GM12878 (cell line): ENCODE measurements around the gene PMF1. TPM values are rescaled to one million over a fixed set of nuclear protein-coding genes. Genes with fewer than 3 reads are reported as not detected.

Experiments used
- BHLHE40 ChIP-seq, 2 experiments: fragments of 450-650 bp in 1 of 2; IDR thresholded peaks; 2 replicates each; pipeline ENCODE4 v1.6.1; 2011 to 2017; ENCODE audit warnings: low read depth in 2 of 2, borderline replicate concordance in 1 of 2, improper control_type of control experiment in 1 of 2, low read length in 1 of 2, mild to moderate bottlenecking in 1 of 2
- ETV6 ChIP-seq, 2 experiments: fragments of 450-650 bp in 1 of 2; IDR thresholded peaks in 1 of 2; conservative IDR thresholded peaks in 1 of 2; 2 replicates each; pipeline ENCODE4 v1.6.1; 2014; ENCODE audit warnings: antibody characterized with exemption in 1 of 2, borderline replicate concordance in 1 of 2, low read depth in 1 of 2, mild to moderate bottlenecking in 1 of 2, moderate library complexity in 1 of 2
- KLF5 ChIP-seq: fragments of 450-650 bp; IDR thresholded peaks from 2 replicates; pipeline ENCODE4 v1.6.1; 2014; ENCODE audit warnings: mild to moderate bottlenecking; ENCODE audit not compliant: partially characterized antibody
- LARP7 ChIP-seq: fragments of 450-650 bp; IDR thresholded peaks from 2 replicates; pipeline ENCODE4 v1.6.1; 2017; ENCODE audit warnings: mild to moderate bottlenecking
- MEF2B ChIP-seq: fragments of 450-650 bp; IDR thresholded peaks from 2 replicates; pipeline ENCODE4 v1.6.1; 2018; ENCODE audit warnings: mild to moderate bottlenecking, moderate library complexity; ENCODE audit not compliant: partially characterized antibody, poor library complexity, severe bottlenecking
- POLR2AphosphoS2 ChIP-seq: IDR thresholded peaks from 2 replicates; pipeline ENCODE4 v1.6.1; 2011; ENCODE audit warnings: low read depth, mild to moderate bottlenecking, low read length, improper control_type of control experiment, moderate library complexity
- SREBF1 ChIP-seq: IDR thresholded peaks from 2 replicates; pipeline ENCODE4 v1.6.1; 2012; ENCODE audit warnings: mild to moderate bottlenecking, low read length
- TARDBP ChIP-seq: IDR thresholded peaks from 2 replicates; pipeline ENCODE4 v1.6.1; 2016; ENCODE audit warnings: borderline replicate concordance
- ZNF384 ChIP-seq: IDR thresholded peaks from 2 replicates; pipeline ENCODE4 v1.6.1; 2012; ENCODE audit warnings: low read depth, mild to moderate bottlenecking, low read length, improper control_type of control experiment, borderline replicate concordance
- polyA plus RNA-seq, 11 experiments: library from polyadenylated mRNA; depleted of rRNA in 4 of 11; unstranded in 6 of 11; stranded (reverse) in 5 of 11; fragments of >200 nt; fragmentation: Nextera tagmentation in 4 of 11; fragmentation: Illumina TruSeq in 1 of 11; extraction: Ambion mirVana in 4 of 11; extraction: Trizol in 1 of 11; gene quantifications; 1 replicate in 1 of 11; 2 replicates in 10 of 11; pipeline versions ENCODE4 v1.2.1 to v1.2.3, GENCODE V29; 2011 to 2016; ENCODE audit warnings: inconsistent platforms in 2 of 11, missing spikeins in 2 of 11, low read depth in 1 of 11
- total RNA-seq, 4 experiments: library from RNA; depleted of rRNA in 3 of 4; stranded (reverse); fragments of >200 nt in 3 of 4; fragmentation: Illumina TruSeq in 1 of 4; extraction: Trizol in 1 of 4; gene quantifications; 2 replicates each; pipeline versions ENCODE4 v1.2.1 to v1.2.3, GENCODE V29; 2013 to 2021
- TF ChIP-seq, protein P1 (sequence below): fragments of 450-650 bp; formaldehyde crosslinking; IDR thresholded peaks from 2 replicates; pipeline ENCODE4 v1.4.0; 2020; ENCODE audit warnings: mild to moderate bottlenecking, moderate library complexity
- TF ChIP-seq, protein P2 (sequence below): fragments of 450-650 bp; IDR thresholded peaks from 2 replicates; pipeline ENCODE4 v1.6.1; 2017; ENCODE audit warnings: low read depth, mild to moderate bottlenecking, moderate library complexity
- TF ChIP-seq, protein P3 (sequence below): fragments of 450-650 bp; formaldehyde crosslinking; IDR thresholded peaks from 2 replicates; pipeline ENCODE4 v1.4.0; 2022; ENCODE audit warnings: mild to moderate bottlenecking, moderate library complexity
- TF ChIP-seq, protein P4 (sequence below): IDR thresholded peaks from 2 replicates; pipeline ENCODE4 v1.6.1; 2012; ENCODE audit warnings: improper control_type of control experiment, low read depth, low read length; ENCODE audit not compliant: insufficient replicate concordance

Gene PMF1
- total and polyA plus RNA-seq, 10 of the 15 experiments (the other 5 are each of a cell fraction or from before 2014, with no cell fraction given): 6.7 to 105 (median 67.3) TPM

DNA sequence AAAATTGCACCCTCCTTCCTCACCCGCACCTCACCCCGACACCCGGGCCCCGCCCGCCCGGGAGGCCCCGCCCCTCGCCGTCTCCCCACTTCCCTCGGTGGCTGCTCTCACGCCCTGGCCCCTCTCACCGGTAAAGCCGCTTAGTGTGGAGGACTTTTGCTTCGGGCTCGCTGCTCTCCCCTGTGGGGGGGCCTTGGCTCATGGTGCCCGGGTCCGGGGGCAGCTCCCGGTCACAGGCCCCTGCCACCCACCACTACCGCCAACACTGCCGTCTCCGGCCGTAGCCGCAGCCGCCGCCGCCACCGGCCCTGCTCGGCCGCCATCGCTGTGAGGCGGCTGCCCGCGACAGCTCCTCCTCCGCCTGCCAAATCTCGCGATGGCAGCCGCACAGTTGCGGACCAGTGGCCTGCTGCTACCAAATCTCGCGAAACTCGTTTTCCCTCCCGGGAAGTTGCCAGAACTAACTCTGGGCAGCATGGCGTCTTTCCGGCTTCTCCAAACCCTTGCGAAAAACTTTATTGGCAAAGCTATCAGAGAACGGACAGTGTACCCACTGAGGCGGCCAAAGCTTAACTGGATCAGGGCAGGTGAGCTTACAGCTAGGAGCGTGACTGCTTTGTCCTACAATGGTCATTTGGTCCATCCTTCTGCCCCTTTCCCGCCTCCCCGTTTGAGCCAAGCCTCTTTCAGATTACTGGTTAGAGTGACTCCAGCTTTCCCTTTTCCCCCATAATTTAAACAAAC lies 69.8 kb downstream of the PMF1 start, which contains the start of gene SMG5 (continued):
- TF ChIP-seq, protein P1, sequence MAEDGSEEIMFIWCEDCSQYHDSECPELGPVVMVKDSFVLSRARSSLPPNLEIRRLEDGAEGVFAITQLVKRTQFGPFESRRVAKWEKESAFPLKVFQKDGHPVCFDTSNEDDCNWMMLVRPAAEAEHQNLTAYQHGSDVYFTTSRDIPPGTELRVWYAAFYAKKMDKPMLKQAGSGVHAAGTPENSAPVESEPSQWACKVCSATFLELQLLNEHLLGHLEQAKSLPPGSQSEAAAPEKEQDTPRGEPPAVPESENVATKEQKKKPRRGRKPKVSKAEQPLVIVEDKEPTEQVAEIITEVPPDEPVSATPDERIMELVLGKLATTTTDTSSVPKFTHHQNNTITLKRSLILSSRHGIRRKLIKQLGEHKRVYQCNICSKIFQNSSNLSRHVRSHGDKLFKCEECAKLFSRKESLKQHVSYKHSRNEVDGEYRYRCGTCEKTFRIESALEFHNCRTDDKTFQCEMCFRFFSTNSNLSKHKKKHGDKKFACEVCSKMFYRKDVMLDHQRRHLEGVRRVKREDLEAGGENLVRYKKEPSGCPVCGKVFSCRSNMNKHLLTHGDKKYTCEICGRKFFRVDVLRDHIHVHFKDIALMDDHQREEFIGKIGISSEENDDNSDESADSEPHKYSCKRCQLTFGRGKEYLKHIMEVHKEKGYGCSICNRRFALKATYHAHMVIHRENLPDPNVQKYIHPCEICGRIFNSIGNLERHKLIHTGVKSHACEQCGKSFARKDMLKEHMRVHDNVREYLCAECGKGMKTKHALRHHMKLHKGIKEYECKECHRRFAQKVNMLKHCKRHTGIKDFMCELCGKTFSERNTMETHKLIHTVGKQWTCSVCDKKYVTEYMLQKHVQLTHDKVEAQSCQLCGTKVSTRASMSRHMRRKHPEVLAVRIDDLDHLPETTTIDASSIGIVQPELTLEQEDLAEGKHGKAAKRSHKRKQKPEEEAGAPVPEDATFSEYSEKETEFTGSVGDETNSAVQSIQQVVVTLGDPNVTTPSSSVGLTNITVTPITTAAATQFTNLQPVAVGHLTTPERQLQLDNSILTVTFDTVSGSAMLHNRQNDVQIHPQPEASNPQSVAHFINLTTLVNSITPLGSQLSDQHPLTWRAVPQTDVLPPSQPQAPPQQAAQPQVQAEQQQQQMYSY (CRISPR knock-in tag): no peak
- TF ChIP-seq ZNF384 (peak; percentile 57), LARP7 (peak; percentile 58), MEF2B (peak; percentile 10), SREBF1 (0 out of 2 replicates have a peak, but pooled peaks have one; percentile 13), POLR2AphosphoS2 (peak; percentile 90; the same call in 1 of the 2 replicates), KLF5 (peak; percentile 63), TARDBP (peak; percentile 100), ETV6 (conservative IDR thresholded peaks at IDR 0.05 in 1 of 2, IDR thresholded peaks at IDR 0.05 in 1 of 2; ENCODE audit: borderline replicate concordance in 1 of 2, low read depth in 1 of 2) (peak in 1 of 2 experiments; percentile 62; a peak in 1 of 4 replicates), BHLHE40 (IDR thresholded peaks at IDR 0.05; ENCODE audit: borderline replicate concordance in 1 of 2, low read depth in 2 of 2, low read length in 1 of 2) (peak; percentile 22 to 61; a peak in 2 of 4 replicates)
- TF ChIP-seq, protein P2, sequence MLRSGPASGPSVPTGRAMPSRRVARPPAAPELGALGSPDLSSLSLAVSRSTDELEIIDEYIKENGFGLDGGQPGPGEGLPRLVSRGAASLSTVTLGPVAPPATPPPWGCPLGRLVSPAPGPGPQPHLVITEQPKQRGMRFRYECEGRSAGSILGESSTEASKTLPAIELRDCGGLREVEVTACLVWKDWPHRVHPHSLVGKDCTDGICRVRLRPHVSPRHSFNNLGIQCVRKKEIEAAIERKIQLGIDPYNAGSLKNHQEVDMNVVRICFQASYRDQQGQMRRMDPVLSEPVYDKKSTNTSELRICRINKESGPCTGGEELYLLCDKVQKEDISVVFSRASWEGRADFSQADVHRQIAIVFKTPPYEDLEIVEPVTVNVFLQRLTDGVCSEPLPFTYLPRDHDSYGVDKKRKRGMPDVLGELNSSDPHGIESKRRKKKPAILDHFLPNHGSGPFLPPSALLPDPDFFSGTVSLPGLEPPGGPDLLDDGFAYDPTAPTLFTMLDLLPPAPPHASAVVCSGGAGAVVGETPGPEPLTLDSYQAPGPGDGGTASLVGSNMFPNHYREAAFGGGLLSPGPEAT: peak; percentile 74
- TF ChIP-seq, protein P3, sequence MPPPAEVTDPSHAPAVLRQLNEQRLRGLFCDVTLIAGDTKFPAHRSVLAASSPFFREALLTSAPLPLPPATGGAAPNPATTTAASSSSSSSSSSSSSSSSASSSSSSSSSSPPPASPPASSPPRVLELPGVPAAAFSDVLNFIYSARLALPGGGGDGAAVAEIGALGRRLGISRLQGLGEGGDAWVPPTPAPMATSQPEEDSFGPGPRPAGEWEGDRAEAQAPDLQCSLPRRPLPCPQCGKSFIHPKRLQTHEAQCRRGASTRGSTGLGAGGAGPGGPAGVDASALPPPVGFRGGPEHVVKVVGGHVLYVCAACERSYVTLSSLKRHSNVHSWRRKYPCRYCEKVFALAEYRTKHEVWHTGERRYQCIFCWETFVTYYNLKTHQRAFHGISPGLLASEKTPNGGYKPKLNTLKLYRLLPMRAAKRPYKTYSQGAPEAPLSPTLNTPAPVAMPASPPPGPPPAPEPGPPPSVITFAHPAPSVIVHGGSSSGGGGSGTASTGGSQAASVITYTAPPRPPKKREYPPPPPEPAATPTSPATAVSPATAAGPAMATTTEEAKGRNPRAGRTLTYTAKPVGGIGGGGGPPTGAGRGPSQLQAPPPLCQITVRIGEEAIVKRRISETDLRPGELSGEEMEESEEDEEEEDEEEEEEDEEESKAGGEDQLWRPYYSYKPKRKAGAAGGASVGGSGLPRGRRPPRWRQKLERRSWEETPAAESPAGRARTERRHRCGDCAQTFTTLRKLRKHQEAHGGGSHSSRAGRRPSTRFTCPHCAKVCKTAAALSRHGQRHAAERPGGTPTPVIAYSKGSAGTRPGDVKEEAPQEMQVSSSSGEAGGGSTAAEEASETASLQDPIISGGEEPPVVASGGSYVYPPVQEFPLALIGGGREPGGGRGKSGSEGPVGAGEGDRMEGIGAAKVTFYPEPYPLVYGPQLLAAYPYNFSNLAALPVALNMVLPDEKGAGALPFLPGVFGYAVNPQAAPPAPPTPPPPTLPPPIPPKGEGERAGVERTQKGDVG (CRISPR knock-in tag): no peak
- TF ChIP-seq, protein P4, sequence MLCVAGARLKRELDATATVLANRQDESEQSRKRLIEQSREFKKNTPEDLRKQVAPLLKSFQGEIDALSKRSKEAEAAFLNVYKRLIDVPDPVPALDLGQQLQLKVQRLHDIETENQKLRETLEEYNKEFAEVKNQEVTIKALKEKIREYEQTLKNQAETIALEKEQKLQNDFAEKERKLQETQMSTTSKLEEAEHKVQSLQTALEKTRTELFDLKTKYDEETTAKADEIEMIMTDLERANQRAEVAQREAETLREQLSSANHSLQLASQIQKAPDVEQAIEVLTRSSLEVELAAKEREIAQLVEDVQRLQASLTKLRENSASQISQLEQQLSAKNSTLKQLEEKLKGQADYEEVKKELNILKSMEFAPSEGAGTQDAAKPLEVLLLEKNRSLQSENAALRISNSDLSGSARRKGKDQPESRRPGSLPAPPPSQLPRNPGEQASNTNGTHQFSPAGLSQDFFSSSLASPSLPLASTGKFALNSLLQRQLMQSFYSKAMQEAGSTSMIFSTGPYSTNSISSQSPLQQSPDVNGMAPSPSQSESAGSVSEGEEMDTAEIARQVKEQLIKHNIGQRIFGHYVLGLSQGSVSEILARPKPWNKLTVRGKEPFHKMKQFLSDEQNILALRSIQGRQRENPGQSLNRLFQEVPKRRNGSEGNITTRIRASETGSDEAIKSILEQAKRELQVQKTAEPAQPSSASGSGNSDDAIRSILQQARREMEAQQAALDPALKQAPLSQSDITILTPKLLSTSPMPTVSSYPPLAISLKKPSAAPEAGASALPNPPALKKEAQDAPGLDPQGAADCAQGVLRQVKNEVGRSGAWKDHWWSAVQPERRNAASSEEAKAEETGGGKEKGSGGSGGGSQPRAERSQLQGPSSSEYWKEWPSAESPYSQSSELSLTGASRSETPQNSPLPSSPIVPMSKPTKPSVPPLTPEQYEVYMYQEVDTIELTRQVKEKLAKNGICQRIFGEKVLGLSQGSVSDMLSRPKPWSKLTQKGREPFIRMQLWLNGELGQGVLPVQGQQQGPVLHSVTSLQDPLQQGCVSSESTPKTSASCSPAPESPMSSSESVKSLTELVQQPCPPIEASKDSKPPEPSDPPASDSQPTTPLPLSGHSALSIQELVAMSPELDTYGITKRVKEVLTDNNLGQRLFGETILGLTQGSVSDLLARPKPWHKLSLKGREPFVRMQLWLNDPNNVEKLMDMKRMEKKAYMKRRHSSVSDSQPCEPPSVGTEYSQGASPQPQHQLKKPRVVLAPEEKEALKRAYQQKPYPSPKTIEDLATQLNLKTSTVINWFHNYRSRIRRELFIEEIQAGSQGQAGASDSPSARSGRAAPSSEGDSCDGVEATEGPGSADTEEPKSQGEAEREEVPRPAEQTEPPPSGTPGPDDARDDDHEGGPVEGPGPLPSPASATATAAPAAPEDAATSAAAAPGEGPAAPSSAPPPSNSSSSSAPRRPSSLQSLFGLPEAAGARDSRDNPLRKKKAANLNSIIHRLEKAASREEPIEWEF: no peak
